NCI-H226 (cell line): ENCODE measurements around the gene MED4.

Source experiments
- DNase-seq: peaks from one replicate; pipeline ENCODE4 v3.0.0-alpha.2; 2015

The MED4 gene

GRCh38 chr13:48028066-48028465, 66.8 kb downstream of the MED4 start:
- DNase-seq = no peak
